Activated naive CD8-positive, alpha-beta T cell (primary cell): ENCODE results near the gene MTX2.
"Not testable (repeated sequence)": the region's sequence is repeated elsewhere in the genome, so short reads cannot be mapped to it uniquely, and the experiment has no call there.

Experiments used
- H3K27ac Mint-ChIP-seq: one replicate; pipeline ENCODE4 v1.8.0; 2021; ENCODE audit warnings: mixed read lengths
- H3K27me3 Mint-ChIP-seq: one replicate; pipeline ENCODE4 v1.8.0; 2021; ENCODE audit warnings: mixed read lengths
- H3K36me3 Mint-ChIP-seq: one replicate; pipeline ENCODE4 v1.8.0; 2021; ENCODE audit warnings: mixed read lengths
- H3K4me1 Mint-ChIP-seq: one replicate; pipeline ENCODE4 v1.8.0; 2021; ENCODE audit warnings: low read depth, mixed read lengths
- H3K4me3 Mint-ChIP-seq: one replicate; pipeline ENCODE4 v1.8.0; 2021; ENCODE audit warnings: mild to moderate bottlenecking, mixed read lengths
- H3K9me3 Mint-ChIP-seq: one replicate; pipeline ENCODE4 v1.8.0; 2021; ENCODE audit warnings: low read depth, mixed read lengths

The MTX2 gene

GRCh38 chr2:176317623-176318065 is 48.4 kb downstream of the MTX2 start:
- Mint-ChIP-seq H3K36me3 (peaks cover 22% of the 10 kb centered on the region), H3K27me3 (no peaks in the 10 kb centered on the region), H3K9me3 (no peaks in the 10 kb centered on the region), H3K4me3 (no peak overlapping the region), H3K27ac (no peak overlapping the region), H3K4me1 (no peaks in the 10 kb centered on the region)

GRCh38 chr2:176321916-176322315 is 52.7 kb downstream of the MTX2 start:
- H3K4me1 Mint-ChIP-seq = no peaks in the 10 kb centered on the region
- H3K27ac Mint-ChIP-seq = no peak overlapping the region
- H3K36me3 Mint-ChIP-seq = peaks cover 18% of the 10 kb centered on the region
- H3K4me3 Mint-ChIP-seq = no peak overlapping the region
- no peaks in the 10 kb centered on the region for H3K9me3 Mint-ChIP-seq
- no peaks in the 10 kb centered on the region for H3K27me3 Mint-ChIP-seq

- no peak overlapping the region for H3K27ac Mint-ChIP-seq
- no peaks in the 10 kb centered on the region for H3K27me3 Mint-ChIP-seq
- no peak overlapping the region for H3K4me3 Mint-ChIP-seq
- H3K9me3 Mint-ChIP-seq = no peaks in the 10 kb centered on the region
- peaks cover 9% of the 10 kb centered on the region for H3K36me3 Mint-ChIP-seq
- H3K4me1 Mint-ChIP-seq = no peaks in the 10 kb centered on the region
Measured at GRCh38 chr2:176324862-176325261, 55.6 kb downstream of the MTX2 start.

- no peaks in the 10 kb centered on the region for H3K27me3 Mint-ChIP-seq
Measured at GRCh38 chr2:176325732-176326131, 56.5 kb downstream of the MTX2 start.

GRCh38 chr2:176328149-176328548 is 58.9 kb downstream of the MTX2 start:
- no peaks in the 10 kb centered on the region for H3K27me3 Mint-ChIP-seq
- peaks cover 14% of the 10 kb centered on the region for H3K36me3 Mint-ChIP-seq
- H3K4me3 Mint-ChIP-seq = no peak overlapping the region
- no peak overlapping the region for H3K27ac Mint-ChIP-seq
- H3K9me3 Mint-ChIP-seq = no peaks in the 10 kb centered on the region
- H3K4me1 Mint-ChIP-seq = no peaks in the 10 kb centered on the region

More at GRCh38 chr2:176325732-176326131, 56.5 kb downstream of the MTX2 start:
- Mint-ChIP-seq H3K4me3 (no peak overlapping the region), H3K36me3 (peaks cover 6% of the 10 kb centered on the region), H3K9me3 (no peaks in the 10 kb centered on the region), H3K27ac (no peak overlapping the region), H3K4me1 (no peaks in the 10 kb centered on the region)

- peaks cover 8% of the 10 kb centered on the region for H3K36me3 Mint-ChIP-seq
- H3K9me3 Mint-ChIP-seq = no peaks in the 10 kb centered on the region
- H3K4me1 Mint-ChIP-seq = no peaks in the 10 kb centered on the region
- no peaks in the 10 kb centered on the region for H3K27me3 Mint-ChIP-seq
- no peak overlapping the region for H3K27ac Mint-ChIP-seq
- H3K4me3 Mint-ChIP-seq = no peak overlapping the region
Measured at GRCh38 chr2:176330612-176331011, 61.4 kb downstream of the MTX2 start.

GRCh38 chr2:176331646-176332045 is 62.4 kb downstream of the MTX2 start:
- Mint-ChIP-seq H3K36me3 (peaks cover 8% of the 10 kb centered on the region), H3K27me3 (no peaks in the 10 kb centered on the region), H3K27ac (no peak overlapping the region), H3K9me3 (no peaks in the 10 kb centered on the region), H3K4me1 (no peaks in the 10 kb centered on the region), H3K4me3 (no peak overlapping the region)

- Mint-ChIP-seq H3K9me3 (no peaks in the 10 kb centered on the region), H3K27ac (no peak overlapping the region), H3K4me3 (no peak overlapping the region), H3K27me3 (no peaks in the 10 kb centered on the region), H3K4me1 (no peaks in the 10 kb centered on the region), H3K36me3 (peaks cover 23% of the 10 kb centered on the region)
Measured at GRCh38 chr2:176334729-176335128, 65.5 kb downstream of the MTX2 start.

GRCh38 chr2:176338395-176338794 is 69.2 kb downstream of the MTX2 start:
- H3K27ac Mint-ChIP-seq = no peak overlapping the region

GRCh38 chr2:176339208-176339607 is 70.0 kb downstream of the MTX2 start:
- Mint-ChIP-seq H3K4me3 (no peak overlapping the region), H3K27me3 (no peaks in the 10 kb centered on the region), H3K4me1 (no peaks in the 10 kb centered on the region), H3K36me3 (peaks cover 20% of the 10 kb centered on the region), H3K27ac (no peak overlapping the region), H3K9me3 (no peaks in the 10 kb centered on the region)

More at GRCh38 chr2:176338395-176338794, 69.2 kb downstream of the MTX2 start:
- Mint-ChIP-seq H3K9me3 (no peaks in the 10 kb centered on the region), H3K4me1 (no peaks in the 10 kb centered on the region), H3K27me3 (no peaks in the 10 kb centered on the region), H3K36me3 (peaks cover 18% of the 10 kb centered on the region), H3K4me3 (no peak overlapping the region)

- H3K27me3 Mint-ChIP-seq = peaks cover 1% of the 10 kb centered on the region
- no peaks in the 10 kb centered on the region for H3K4me1 Mint-ChIP-seq
- H3K9me3 Mint-ChIP-seq = peaks cover 3% of the 10 kb centered on the region
- H3K27ac Mint-ChIP-seq = no peak overlapping the region
- H3K36me3 Mint-ChIP-seq = peaks cover 2% of the 10 kb centered on the region
- H3K4me3 Mint-ChIP-seq = no peak overlapping the region
Measured at GRCh38 chr2:176356251-176356650, 87.0 kb downstream of the MTX2 start.

GRCh38 chr2:176364273-176364977 is 95.2 kb downstream of the MTX2 start:
- no peak overlapping the region for H3K27ac Mint-ChIP-seq
- H3K4me3 Mint-ChIP-seq = no peak overlapping the region
- no peaks in the 10 kb centered on the region for H3K4me1 Mint-ChIP-seq
- H3K27me3 Mint-ChIP-seq = peaks cover 8% of the 10 kb centered on the region
- no peaks in the 10 kb centered on the region for H3K36me3 Mint-ChIP-seq
- H3K9me3 Mint-ChIP-seq = no peaks in the 10 kb centered on the region

GRCh38 chr2:176368349-176368748 is 99.1 kb downstream of the MTX2 start:
- Mint-ChIP-seq H3K4me1 (no peaks in the 10 kb centered on the region), H3K27me3 (peaks cover 12% of the 10 kb centered on the region), H3K4me3 (no peak overlapping the region), H3K27ac (no peak overlapping the region), H3K36me3 (no peaks in the 10 kb centered on the region), H3K9me3 (no peaks in the 10 kb centered on the region)

GRCh38 chr2:176370467-176371171 is 101.4 kb downstream of the MTX2 start:
- H3K36me3 Mint-ChIP-seq = no peaks in the 10 kb centered on the region
- H3K4me3 Mint-ChIP-seq = no peak overlapping the region
- peaks cover 13% of the 10 kb centered on the region for H3K27me3 Mint-ChIP-seq
- no peaks in the 10 kb centered on the region for H3K4me1 Mint-ChIP-seq
- peaks cover 4% of the 10 kb centered on the region for H3K9me3 Mint-ChIP-seq
- no peak overlapping the region for H3K27ac Mint-ChIP-seq

GRCh38 chr2:176373155-176373554 is 103.9 kb downstream of the MTX2 start:
- not testable (repeated sequence) for H3K4me3 Mint-ChIP-seq

More at GRCh38 chr2:176373155-176373554, 103.9 kb downstream of the MTX2 start:
- not testable (repeated sequence) for H3K9me3 Mint-ChIP-seq, H3K4me1 Mint-ChIP-seq, H3K36me3 Mint-ChIP-seq, H3K27ac Mint-ChIP-seq
- H3K27me3 Mint-ChIP-seq = peaks cover 11% of the 10 kb centered on the region
